Left renal cortex interstitium (tissue), 4 donors: ENCODE results near the gene DPP10. TPM values are rescaled to one million over a fixed set of nuclear protein-coding genes. Genes with fewer than 3 reads are reported as not detected.

Experiments
- DNase-seq, 4 donors: peaks; one replicate each; pipeline ENCODE4 v3.0.0-alpha.2; 2013; ENCODE audit warnings: low read depth in 4 of 4, low spot score in 2 of 4, missing footprints in 1 of 4
- polyA plus RNA-seq, 4 donors: library from polyadenylated mRNA; unstranded; fragments of 120-200 nt; gene quantifications; one replicate each; pipeline ENCODE4 v1.2.1, GENCODE V29; 2013; ENCODE audit not compliant: insufficient read length in 4 of 4

DPP10 gene
- polyA plus RNA-seq, 4 donors = 12.0 to 14.9 (median 13.1) TPM

DNA sequence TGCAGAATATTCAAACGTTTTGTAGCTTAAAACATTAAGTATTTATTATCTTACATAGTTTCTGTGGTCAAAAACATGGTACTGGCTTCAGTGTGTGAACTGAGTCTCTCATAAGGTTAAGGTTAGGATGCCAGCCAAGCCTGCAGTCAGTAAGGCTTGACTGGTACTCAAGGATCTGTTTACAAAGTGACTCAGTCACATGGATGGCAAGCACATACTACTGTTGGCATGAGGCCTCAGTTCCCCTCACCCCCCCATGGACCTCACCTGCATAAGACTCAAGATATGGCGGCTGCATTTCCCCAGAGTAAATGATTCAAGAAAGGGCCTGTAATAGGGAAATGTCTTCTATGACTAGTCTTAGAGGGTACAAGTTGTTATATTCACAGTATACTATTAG, 1167.5 kb downstream of the DPP10 start:
- DNase-seq = no peak

DNA sequence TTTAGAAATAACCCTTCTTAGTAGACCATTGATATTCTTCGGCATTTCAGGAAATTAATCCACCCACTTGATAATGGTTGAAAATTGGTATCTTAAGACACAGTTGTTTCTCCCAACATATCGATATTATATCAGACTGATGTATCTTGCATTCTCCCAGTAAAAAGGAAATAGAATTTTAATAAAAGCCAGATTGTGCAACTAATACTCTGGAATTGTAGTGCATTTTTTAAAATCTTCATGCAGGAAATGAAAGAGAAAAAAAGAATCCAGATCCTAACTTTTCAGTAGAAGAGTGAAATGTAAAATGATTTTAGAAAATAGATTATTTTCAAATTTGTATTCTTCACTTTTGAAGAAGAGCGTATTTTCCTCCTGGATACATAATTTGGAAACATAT, 1168.4 kb downstream of the DPP10 start:
- DNase-seq = no peak

DNA sequence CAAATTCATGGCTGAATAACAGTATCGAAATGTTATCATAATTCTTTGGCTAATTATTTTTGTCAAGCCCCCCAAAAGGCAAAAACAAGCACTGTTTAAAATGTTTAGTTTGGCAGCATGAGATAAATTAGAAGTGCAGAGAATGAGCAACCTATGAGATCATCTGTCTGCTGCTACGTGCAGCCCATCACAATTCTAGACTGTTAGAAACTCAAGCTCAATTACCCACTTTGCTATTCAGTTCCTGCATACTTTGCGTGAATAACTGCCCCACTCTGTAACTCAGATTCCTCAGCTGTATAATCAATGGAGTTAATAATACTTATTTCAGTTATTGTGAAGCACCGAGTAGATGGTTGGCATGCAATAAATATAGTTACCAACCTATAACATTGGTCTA, 1181.9 kb downstream of the DPP10 start:
- no peak for DNase-seq

DNA sequence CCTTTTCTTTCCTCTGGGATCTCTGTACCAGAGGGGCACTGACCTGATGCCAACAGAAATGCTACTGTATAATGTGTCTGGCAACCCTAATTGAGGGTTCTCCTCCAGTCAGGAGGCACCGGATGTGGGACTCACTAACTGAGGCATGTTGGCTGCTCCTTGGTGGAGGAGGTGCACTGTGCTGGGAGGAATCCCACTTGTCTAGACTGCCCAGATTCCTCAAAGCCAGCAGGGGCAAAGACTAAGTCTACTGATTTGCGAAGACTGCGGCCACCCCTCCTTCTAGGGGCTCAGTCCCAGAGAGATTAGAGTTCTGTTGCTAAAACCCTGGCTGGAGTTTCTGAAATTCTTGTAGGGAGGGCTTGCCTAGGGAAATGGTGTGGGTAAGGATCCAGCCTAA, 1192.1 kb downstream of the DPP10 start:
- no peak for DNase-seq

DNA sequence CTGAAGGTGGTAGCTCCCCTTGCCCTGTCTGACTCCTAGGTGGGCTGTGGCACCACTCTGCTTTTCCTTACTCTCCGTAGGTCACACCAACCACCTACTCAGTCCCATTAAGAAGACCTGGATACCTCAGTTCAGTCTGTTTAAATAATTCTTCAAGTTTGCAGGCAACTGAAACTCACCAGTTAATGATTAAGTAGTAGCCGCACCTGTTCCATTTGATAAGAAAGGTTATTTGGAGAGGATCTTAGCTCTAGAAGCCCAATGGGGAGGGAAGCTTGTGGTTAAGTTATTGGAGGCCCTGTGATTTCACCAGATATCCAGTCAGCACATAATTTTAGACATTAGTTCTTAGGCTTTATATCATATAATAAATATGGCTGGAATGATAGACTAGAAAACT, 1193.0 kb downstream of the DPP10 start:
- DNase-seq = no peak

DNA sequence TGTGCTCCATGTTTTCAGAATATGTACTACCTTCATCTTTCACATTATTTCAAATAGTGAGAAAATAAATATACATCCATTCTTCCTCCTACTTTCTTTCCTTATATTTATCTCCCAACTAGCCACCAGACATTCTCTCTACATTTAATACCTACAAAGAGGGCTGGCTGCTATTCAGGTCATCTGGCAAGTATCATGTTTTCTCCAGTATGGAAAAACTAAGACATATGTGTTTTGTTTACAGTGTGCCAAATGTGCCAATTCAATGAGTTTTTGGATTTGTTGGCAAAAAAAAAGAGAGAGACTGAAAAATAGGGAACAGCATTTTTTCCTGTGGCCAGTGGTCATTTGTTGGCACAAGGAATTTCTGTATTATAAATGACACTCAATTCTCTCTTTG, 1207.3 kb downstream of the DPP10 start:
- DNase-seq = no peak

DNA sequence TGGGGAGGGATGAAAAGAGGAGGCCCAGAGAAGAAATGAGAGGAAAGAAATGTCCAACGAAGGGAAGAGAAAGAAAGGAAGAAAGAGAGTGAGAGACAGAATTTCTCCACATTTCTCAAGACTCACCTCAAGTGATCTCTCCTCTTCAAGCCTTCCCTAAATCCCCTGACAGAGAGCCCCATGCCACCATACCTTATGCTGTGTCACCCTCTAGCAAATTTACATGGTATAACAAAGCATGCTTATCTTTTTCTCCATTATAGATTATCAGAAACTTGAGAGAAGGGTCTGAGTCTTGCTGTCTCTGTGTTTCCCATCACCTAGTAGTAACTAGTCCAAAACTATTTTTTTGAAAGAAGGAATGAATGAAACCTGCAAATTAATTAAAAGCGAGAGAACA, 1208.4 kb downstream of the DPP10 start:
- DNase-seq = no peak

DNA sequence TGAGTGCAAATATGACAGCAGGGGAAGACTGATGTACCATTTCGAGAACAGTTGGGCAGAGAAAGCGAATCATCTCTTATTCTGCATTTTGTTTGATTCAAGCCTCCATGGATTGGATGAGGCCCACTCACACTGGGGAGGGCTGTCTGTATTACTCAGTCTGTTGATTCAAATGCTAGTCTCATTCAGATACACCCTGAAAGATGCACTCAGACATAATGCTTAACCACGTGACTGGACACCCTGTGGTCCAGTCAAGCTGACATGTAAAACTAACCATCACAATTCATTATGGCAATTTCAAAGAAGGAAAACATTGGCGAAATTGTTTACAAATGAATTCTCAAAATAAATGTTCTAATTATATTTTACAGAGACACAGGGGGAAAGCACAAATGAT, 1210.2 kb downstream of the DPP10 start:
- DNase-seq = no peak

DNA sequence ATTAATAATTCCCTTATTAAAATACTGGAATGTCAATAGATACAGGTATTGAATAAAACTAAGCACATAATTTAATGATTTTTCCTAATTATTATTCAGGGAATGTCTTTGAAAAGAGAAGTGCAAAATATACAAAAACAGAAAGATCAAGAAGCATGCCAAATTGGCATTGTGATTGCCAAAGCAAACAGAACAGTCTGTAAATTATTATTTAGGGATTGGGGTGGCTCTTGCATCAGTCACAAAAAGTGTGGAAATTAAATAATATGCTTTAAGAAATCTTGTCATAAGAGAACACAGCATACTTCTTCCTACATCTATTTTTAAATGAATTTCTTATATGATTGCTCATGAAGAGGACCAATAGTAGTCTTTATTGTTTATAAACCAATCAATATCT, 1211.9 kb downstream of the DPP10 start:
- no peak for DNase-seq

DNA sequence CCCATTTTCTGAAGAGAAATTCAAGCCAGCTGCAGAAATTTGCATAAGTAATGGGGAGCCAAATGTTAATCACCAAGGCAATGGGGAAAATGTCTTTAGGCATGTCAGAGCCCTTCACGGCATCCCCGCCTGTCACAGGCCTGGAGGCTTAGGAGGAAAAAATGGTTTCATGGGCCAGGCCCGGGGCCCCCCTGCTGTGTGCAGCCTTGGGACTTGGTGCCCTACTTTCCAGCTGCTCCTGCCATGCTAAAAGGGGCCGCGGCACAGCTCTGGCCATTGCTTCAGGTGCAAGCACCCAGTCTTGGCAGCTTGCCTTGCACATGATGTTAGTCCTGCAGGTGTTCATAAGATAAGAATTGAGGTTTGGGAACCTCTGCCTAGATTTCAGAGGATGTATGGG, 1235.7 kb downstream of the DPP10 start:
- no peak for DNase-seq

DNA sequence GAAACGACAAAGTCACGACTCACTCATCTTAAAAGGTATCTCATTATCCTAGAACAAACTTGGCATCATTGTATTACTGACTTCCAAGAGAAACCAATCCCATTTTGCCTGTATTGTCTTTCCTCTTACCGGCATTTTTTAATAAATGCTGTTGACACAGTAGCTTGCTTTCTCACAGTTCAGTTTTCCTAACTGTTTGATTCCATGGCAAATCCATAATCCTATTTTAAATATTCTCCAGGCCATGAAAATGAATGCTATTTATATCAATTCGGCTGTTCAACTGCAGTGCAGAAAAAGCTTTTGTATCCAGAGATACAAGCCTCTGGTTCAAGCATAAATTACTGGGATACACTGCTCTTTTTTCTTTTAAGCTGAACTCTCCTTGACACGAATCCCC, 1241.9 kb downstream of the DPP10 start:
- no peak for DNase-seq

DNA sequence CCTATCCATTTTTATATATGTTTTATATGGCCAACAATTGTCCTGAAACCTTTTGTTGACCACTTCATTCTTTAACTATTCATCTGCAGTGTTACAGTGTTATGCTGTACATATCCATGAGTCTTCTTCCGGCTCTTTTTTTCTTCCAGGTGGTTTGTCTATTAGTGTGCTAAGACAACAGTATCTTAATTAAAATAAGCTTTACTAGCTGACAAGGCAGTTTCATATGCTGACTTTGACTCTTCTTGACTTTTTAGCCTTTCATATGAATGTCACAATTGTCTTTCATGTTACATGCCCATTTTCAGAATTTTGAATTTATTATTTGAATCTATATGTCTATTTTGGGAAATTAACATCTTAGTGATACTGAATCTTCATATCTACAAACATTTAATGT, 1249.0 kb downstream of the DPP10 start:
- DNase-seq = no peak

DNA sequence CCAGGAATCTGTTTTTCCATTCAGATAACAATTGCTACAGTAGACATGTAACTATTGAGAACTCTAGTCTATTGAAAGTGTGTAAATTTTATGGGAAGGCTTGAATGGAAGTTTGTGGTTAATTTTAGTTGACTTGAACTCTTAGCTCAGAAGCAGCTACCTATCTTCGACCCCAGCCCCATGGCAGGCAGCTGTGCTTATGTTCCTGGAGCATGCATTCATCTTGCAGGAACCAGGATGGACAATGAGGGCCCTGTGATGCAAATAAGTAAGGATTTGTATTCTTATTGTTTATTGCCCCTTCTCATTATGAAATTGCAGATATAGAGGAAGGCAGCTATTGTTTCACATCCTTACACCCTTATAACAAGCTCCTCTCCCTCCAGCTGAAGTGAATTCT, 1252.2 kb downstream of the DPP10 start:
- no peak for DNase-seq

DNA sequence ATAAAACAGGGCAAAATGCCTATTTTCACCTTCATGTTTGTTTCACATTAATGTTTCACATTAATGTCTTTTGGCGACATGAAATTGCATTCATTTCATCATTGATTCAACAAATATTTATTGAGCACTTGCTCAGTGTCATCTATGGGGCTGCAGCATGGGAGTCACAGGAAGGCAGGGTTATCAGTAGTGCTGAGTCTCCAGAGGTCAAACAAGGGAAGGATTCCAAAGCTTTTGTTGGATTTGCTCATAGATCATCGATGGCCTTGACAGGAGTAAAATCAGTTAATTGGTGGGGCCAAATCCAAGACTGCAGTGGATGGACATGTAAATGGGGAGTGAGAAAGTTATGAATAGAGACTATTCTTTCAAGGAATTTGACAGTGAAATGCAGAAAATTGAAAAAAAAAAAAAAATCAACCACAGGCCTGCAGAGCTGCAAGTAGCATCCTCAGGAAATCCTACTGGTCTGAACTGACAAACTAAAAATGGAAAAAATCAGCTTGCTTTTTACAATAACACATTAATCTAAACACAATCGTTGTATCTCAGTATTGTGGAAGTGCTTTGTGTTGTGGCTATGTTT, 1290.8 kb downstream of the DPP10 start:
- DNase-seq = no peak

DNA sequence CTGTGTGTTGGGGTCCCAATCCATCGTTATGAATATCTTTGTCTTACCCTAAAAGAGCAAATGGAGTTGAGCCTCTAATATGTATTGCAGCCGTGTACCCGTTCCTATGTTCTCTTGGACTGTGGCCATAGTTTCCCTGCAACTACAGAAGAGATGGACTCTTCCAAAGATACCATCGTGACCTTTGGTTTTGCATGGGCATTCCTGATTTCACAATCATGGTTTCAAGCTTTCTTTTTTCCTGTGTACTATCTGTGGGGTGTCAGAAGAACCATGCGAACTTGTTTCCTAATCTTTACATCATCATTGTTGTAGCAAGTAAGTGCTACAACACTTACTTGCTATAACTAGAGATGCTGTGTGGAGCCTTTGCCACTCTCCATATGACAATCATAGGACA, 1295.7 kb downstream of the DPP10 start:
- no peak for DNase-seq

DNA sequence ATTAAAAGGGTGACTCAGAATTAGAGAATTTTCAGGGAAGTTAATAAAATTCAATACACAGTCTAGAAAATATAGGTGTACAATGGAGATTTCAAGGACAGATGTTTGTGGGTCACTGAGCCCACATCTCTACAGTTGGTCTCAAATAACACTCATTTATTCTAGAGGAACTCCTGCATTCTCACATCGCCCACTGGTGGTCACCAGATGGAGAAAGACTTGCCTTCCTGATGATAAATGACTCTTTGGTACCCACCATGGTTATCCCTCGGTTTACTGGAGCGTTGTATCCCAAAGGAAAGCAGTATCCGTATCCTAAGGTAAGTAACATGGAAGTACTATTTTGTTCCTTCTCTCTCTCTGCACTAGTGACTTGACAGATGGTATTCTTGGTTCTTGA, 1297.1 kb downstream of the DPP10 start:
- DNase-seq = no peak

DNA sequence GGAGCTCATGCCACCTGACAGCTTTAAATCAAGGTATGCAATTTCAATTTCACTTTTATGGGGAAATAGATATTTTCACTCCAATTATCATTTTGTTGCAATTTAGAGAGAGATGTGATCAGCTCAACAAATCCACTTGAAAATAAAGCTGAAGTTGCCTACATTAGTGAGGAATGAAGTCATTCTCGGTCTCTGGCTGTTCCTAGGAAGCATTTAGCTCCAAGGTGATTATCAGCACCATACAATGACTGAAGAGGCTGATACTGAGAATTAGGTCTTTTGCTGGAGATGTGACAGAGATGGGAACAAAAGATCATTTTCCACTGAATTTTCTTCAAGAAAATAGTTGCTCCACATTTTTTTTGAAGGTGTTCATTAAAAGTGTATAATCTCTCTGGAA, 1303.7 kb downstream of the DPP10 start:
- DNase-seq = no peak

DNA sequence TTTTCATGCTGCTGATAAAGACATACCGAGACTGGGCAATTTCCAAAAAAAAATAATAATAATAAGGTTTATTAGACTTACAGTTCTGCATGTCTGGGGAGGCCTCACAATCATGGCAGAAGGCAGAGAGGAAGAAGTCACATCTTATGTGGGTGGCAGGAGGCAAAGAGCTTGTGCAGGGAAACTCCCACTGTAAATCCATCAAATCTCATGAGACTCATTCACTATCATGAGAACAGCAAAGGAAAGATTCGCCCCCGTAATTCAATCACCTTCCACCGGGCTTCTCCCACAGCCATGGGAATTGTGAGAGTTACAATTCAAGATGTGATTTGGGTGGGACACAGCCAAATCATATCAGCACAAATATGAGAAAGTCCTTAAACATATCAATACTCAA, 1314.8 kb downstream of the DPP10 start:
- DNase-seq = no peak

DNA sequence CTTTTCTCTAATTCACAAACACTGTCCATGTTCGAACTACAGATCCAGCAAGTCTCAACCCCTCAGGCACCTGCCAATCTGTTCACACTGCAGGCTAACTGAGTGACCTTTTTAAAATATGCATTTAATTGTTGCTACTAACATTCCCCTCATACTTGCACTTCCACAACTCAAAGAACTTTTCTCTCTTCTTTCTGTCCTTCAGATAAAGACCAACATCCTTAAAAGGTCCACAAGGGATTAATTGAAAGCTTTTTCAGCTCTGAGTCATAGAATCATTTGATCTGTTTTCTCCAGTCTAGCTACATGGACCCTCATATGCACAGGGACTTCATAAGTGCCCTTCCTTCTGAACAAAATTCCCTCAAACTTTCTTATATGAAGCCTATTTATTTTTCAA, 1321.2 kb downstream of the DPP10 start:
- DNase-seq = no peak

DNA sequence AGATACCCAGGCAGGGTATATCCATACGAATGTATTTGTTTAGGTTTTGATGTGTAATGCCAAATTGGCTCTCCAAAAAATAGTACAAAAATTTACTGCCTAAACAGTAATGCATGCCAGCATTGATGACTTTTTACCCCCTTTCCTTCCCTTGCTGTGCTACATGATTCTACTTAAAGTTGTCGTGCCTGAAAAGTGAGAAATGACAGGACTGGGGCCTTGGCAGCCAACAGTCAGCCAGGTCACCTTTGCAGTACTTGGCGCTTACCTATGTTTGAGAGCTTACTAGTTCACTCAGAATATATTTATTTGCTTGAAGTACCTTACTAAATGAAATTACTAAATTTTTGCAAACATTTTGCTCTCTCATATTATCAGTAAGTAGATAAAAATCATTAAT, 1329.1 kb downstream of the DPP10 start:
- no peak for DNase-seq

DNA sequence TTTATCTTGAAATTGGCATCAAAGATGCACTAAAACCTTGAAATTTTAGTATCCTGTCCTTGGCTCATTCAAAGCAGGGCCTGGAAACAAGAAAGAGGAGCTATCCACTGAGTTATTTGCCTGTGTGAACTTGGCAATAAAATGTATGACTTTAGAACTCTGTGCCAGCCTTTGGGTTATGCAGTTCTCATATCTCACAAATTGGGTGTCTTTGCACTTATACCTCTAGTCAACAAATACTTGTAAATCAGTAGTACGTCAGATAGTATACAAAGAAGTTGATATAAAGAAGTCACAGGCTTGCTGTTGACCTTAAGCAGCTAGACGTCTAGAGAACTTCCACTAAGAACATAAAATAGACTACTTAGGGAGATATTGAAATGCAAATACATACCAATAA, 1331.9 kb downstream of the DPP10 start:
- DNase-seq = no peak

DNA sequence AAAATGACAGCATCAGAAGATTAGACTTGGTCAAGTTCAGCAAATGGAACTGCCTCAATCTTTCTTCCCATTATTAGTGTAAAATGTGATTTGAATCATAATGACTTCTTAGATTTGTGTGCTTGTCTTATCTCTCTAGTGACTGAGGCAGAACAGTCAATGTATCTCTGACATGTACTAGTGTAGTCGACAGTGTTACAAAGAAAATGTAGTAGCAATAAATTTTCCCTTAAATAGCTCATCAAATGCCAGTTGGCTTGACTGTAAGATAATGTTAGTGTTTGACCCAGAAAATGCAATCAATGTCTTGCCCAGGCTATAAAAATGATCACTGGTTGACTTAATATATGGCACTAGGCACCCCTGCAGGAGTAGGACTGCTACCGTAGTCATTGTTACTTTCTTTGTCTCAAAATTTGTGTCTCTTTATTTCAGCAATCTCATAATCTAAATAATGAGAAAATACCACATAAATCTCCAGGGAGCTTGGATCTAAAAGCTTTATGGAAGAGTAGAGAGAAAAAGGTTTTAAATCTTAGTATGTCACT, 1336.7 kb downstream of the DPP10 start:
- no peak for DNase-seq

DNA sequence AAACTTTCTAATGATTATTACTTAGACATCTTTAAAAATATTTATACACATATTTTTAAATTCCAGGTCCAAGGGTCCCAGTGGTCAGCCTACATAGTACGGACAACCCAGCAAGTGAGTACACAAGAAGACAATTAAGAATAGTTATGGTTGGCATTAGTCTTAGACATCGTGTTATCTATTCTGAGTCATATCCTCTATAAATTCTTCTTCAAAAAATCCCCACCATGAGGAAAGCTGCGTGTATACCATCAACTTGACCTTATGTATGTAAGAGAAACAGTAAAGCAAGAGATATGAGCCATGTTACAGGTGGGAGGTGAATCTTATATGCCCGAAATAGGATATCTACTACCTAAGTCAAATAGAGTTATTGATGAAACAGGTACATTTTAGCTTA, 1339.8 kb downstream of the DPP10 start:
- no peak for DNase-seq
